Forelimb muscle (tissue), 1 donor: Measurements from ENCODE around the gene UNC79. TPM values are rescaled to one million over a fixed set of nuclear protein-coding genes. Genes with fewer than 3 reads are reported as not detected.
A peak's percentile ranks its signal among the peaks of the same experiment; 100 is the strongest.

Experiments
- DNase-seq: peaks from one replicate; pipeline ENCODE4 v3.0.0-alpha.2; 2013; ENCODE audit warnings: low read depth
- polyA plus RNA-seq: library from polyadenylated mRNA; unstranded; fragments of 120-200 nt; gene quantifications from one replicate; pipeline ENCODE4 v1.2.1, GENCODE V29; 2013; ENCODE audit not compliant: insufficient read length

The UNC79 gene
- polyA plus RNA-seq, 1 donor, result 0.38 TPM

DNA sequence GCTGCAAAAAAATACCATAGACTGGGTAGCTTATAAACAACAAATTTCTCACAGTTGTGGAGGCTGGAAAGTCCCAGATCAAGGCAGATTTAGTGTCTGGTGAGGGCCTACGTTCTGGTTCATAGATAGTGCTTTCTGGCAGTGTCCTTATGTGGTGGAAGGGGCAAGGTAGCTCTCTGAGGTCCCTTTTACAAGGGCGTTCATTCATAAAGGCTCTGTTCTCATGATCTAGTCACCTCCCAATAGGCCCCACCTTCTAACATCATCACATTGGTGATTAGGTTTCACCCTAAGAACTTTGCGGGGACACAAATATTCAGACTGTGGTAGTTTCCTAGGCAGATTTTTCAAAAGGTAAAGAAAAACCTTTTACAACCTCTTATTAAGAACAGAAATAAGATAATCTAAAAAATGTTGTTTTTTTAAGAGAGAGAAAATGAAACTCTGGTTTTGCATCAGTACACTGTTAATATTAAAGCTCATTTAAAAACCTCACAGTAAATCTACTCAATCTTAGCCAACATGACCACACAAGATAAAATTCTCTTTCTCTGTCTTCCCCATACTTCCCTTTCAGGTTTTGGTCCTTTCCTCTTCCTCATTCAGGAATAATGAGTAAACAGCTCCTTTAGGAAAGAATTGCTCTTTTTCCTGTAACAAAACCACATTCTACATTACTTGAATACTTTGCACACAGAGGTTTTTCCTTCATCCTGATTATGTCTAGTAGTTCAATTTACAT lies 117.5 kb downstream of the UNC79 start:
- DNase-seq, result no peak

DNA sequence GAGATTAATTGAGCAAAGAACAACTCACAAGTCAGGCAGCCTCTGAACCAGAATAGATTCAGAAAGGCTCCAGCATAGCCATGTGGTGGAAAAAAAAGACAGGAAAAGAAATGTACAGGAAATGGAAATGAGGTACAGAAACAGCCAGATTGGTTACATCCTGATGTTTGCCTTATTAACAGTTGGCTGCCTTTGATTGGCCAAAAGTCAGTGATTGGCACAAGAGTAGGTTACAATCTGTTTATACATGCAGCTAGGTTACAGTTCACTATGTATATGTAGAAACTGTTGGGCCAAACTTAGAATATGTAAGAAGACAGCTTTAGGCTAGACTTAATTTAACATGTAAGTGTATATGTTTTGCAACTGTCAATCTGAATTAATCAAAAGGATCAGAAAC lies 118.9 kb downstream of the UNC79 start:
- DNase-seq, result no peak

DNA sequence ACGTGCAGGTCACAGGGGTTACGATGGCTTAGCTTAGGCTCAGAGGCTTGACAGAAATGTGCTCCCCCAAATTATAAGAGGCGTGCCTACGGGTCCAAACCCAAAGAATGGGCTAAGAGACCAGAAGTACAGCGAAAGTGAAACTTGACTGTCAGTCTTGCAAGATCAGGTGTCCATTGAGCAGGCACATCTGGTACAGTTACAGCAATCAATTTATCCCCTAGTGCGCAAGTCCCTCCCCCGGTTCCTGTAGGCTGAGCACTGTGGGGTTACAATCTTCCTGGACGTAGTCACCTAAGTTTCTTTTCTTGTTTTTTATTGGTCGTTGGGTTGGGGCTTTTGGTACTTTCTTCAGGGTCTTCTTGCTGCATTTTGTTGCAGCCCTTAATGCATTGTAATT lies 134.2 kb downstream of the UNC79 start:
- no peak for DNase-seq

DNA sequence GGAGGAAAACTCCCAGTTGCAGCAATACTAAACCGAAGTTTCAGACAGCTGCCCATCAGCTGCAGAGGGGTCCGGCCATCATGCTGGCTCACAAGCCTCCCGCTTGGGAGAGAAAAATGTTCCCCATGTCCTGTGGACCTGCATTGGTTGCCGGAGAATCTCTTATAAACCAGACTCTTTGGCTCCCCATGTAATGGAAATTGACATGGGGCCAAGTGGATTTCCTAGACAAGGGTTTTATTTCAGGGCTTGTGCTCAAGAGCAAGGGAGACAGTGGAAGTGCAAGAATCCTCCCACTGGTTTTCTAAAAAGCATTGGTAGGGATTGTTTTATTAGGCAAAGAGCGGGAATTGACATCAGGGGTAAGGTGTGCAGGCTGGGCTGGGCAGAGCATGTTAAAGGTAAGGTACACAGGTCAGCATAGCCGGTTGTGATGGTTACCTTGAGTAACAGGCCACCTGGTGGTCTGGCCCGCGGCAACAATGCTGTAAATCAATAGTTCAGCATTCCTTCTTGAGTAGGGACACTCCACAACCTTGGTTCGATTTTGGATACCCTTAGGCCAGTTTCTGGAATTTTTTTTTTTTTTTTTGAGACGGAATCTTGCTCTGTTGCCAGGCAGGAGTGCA lies 135.4 kb downstream of the UNC79 start:
- DNase-seq, result no peak

DNA sequence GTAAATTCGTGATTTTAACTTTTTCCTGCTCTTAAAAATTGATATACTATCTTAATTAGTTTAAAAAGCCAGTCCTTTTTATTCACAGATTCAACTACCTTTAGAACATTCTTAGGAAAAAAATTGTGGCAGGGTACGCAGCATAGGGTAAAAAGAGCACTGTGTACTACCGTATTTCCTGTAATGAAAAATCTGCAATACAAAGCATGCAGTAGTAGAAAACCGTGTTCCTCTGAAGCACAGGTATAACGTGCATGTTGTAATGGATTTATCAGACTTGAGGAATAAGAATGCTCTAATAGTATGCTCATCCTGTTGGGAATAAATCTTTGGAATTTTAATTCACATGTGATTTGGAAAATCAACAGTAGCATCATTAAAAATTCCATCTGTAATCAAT lies 140.5 kb downstream of the UNC79 start:
- DNase-seq, result no peak

DNA sequence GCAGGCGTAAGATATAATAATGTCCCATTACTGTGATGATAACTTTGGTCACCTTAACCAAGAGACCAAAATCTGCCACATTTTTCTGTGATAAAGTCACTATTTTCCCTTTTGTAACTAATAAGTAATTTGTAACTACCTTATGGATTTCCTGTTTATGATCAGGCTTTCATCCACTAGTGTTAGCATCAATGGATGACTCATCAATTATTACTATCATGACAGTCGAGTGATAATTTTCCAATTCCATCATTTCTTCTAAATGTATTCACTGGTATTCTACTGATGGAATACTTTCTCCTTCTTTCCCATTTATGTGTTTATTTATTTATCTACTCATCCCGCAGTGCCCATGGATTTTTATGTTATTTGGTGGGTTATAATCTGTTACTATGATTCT lies 148.4 kb downstream of the UNC79 start:
- no peak for DNase-seq

DNA sequence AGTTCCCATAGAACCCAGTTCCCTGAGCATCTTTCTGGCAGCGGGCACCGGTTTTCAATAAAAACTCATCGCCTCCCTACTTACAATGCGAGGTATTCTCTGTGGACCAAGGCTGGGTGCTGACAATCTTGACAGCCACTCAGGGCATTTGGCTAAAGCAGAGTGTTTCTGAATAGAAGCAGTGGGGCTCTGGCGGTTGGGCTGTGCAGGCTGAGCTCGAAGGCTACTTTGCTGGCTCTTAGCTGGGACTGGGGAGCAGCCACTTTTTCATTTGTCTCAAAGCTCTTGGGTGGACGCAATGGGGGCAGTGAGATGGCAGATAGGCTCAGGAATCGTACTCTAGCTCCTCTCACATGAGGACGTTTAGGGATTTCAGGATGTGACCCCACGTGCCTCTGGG lies 151.8 kb downstream of the UNC79 start:
- no peak for DNase-seq

DNA sequence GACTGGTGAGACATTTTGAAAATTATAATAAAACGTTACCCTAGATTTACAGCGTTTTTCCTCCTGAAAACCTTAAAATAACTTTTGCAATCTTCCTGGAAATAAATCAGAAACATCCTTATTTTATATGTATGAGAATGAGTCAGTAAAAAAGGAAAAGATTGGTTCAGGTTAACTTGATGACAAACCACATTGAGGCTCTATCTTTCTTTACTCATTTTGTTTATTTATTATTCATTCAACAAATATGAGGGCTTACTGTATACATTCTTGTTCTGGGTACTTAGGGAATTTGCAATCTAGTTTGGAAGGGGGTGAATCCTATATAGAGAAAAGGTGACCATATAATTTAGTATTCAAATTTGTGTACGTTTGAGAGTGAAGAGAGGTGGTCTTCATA lies 156.6 kb downstream of the UNC79 start:
- DNase-seq, result no peak

DNA sequence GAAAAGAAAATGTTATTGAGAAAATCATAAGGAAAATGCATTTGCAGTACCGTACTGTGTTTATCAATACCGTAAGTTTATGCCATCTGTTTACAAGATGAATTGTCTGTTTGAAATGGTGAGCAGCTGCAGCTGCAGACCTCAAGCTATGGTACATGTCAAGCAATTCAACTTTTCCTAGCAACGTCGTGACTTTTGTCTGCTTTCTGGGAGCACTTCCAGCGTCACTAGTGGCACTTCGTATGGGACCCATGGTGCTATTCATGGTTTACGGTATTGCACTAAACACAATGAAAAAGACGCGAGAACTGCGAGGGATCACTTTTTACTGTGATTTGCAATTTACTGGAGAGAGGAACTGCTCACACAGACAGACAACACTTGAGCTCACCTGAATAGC lies 160.8 kb downstream of the UNC79 start:
- no peak for DNase-seq

DNA sequence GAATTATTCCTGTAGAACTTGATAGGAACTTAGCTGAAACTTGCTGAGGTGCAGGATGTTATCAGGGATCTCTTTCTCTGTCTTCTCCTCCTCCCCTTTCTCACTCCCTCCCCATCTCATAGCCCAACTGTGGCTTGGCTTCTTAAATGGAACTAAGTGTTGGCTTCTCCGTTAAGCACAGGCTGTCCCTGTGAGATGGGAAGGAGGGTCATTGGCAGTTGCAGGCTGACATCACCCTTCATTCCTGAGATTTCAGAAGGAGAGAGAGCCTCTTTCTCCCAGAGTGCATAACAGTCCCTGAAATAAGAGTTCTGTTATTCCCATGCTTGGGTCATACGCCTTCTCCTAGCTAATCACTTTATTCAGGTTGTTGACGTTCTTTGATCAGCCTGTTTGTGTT lies 162.0 kb downstream of the UNC79 start:
- DNase-seq, result no peak

DNA sequence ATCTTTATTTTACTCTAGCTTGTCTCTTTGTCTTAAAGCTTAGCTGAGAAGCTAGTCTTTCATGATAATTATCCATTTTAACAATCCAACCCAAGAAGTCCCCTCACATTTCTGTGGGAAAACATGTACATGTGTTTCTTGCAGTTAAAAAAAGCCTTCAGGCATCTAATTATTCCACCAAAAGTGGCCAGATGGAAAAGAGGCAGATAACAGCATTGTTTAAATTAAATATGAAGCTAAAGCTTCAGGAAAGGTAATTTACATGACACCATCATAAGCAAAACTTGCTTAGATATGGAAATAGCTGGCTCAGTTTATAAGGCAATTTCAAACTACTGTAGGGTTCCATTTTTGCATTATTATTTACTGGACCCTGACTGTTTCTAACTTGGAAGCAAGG lies 175.4 kb downstream of the UNC79 start:
- DNase-seq, result no peak

DNA sequence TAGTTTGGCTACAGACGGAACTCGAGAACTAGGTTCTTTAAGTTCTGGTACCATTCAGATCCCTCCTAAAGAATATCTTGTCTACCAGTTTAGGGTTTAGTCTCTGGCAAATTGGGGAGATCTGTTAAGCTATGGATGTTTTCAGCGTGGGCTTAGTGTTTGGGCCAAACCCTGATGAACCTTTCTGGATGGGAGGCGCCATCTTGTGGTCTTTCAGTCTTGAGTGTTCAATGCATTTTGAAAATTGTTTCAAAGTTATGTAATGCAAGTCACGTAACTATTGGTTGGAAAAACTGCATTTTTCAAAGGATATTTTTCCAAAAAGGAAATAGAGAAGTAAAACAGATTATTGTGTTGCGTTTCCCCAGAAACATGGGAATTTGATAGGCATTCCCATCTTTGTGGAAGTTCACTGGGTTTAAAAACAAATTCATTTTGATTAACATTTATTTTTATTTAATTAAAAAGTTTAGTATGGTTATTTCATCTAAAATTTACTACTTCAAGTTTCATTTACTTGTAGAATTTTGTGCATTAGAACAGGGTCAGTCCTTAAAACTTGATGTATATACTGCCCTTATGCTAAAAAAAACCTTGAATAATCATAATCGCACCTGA lies 188.5 kb downstream of the UNC79 start:
- DNase-seq, result peak; percentile 4

DNA sequence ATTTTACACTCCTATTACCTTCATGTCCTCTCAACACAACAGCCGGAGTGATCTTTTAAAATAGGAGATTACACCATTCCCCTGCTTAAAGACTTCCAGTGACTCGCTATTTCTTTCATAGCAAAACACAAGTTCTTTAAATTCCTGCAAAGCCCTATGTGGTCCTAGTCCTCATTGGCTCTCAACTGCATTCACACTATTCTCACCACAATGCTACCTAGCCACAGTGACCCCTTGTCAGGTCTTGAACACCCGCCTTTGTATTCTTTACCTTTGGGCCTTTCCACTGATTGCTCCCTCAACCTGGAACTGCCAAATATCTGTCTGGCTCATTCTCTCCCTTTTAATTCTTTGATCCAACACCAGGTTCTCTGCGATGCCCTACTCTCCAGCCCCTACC lies 197.3 kb downstream of the UNC79 start:
- DNase-seq, result no peak

DNA sequence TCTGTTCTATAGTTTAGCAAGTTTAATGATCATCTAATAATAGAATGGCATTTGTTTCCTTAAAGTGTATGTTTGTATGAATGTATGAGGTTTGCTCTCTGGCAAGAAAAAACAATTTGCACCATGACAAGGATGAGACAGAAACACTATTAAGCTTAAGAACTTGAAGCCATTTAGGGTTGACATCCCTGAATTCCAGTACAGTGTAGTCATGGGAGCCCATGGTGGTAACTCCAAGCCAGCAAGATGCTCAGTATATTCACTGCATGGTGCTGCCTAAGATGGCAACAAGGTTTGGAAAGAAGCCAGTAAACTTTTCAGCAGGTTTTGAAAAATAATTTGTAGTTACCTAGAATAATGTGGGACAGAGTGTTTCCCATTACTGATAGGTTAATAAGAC lies 198.9 kb downstream of the UNC79 start:
- no peak for DNase-seq

DNA sequence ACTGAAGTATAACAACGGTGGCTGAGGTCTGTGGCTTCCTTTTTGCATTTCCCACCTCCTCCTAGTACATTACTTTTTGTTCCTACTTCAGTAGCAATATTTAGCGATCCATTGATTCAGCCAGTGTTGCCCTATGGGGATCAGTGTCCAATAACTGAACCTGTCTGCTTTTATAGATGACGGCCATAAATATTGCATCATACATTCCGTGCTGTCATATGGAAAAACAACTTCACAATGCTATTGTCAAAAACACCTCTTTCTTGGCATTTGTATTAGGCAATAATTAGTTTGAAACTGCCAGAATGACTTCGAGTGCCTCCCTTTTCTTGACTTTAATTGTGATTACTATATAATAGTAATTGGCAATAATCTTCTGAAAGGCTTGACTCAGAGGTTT lies 208.1 kb downstream of the UNC79 start:
- DNase-seq, result no peak

DNA sequence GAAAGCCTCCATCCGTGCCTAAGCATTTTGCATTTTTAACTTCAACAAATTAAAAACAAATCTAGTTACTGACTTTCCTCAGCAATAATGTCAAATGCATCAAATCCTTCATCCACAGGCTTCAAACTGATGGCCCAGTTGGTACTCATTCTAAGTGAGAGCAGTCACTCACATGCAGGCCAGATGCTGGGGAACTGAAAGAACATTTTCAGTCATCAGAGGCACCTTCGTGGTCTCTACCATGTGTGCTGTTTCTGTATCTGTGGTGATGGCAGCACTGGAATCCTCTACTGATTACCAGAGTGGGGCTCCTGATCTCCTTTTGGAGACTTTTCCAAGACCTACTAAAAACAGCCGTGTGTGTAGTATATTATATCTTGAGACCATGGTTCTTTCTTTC lies 212.4 kb downstream of the UNC79 start:
- no peak for DNase-seq

DNA sequence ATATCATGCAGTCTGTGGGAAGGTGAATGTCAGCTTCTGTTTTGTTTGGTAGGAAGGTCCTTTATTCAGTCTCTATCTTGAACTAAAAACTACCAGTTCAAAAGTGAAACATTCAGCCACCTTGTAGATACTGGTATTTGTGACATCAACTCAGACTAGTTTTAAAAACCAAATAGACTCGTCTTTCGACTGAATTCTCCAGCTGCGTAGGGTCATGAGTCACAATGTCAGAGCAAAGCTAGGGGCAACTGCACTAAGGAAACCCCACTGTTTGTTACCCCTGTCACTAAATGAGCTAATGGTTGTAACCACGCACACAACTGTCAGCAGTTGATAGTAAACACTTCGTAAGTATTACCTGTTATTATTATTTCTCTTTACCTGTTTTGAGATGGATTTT lies 212.9 kb downstream of the UNC79 start:
- no peak for DNase-seq

DNA sequence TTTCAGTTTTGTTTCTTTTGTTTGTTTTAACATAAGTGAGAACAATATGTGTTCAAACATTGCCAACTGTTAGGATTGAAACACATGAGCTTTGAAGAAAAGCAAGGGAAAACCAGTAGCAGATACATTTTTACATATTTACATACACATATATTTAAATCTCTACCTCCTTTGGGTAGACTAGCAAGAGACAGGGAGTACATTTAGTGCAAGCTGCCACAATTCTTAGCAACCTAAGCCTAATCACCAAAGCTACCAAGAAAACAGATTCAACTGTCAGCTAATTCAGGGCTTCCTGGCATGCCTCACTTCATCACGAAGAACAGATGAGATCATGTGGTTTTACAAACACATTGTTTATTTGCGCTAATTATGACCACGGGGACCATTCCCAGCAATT lies 214.5 kb downstream of the UNC79 start:
- DNase-seq, result no peak

DNA sequence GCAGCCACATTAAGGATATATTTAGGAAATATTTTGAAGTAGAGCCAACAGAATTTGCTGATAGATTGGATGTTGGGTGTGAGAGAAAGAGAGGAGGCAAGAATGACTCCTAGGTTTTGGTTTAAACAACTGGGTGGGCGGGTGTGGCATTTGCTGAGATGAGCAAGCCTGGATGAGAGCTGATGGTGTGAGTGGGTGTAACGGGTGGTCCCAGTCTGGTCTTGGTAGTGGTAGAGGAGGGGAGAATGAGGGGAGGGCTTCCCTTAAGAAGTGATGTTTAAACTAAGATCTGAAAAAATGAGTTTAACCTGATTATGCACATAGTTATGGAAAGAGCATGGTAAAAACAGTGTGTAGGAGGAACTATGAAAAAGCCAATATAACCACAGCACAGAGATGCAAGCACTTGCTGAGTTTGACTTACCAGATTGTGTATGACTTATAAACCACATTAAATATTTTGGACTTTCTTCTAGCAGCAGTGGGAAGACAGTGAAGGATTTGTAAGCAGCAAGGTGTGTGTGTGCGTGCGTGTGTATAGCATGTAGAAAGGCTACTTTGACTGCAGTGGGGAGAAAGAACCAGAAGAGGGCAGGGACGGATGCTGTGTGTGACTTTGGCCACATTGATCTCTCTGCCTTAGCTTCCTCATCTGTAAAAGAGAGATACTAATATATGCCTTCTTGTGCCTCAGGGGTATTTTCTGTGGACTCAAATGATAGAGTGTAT lies 217.9 kb downstream of the UNC79 start:
- no peak for DNase-seq

DNA sequence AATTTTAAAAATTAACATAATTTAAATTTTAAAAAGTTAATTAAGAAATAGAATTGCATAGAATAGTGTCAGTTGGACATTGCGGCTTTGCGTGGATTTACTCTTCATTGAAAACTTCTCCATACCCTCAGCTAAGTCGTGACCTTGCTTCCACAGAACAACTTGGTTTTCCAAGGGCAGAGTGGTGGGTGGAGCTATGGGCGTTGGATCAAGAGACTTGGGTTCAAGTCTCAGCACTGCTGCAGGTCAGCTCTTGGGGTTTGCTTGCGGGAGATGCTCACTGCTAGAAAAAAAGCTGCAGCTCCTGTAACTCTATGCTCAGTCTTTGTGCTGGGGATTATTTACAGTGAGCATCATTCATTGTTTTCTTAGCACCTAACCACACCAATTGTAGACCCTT lies 223.9 kb downstream of the UNC79 start:
- DNase-seq, result no peak

DNA sequence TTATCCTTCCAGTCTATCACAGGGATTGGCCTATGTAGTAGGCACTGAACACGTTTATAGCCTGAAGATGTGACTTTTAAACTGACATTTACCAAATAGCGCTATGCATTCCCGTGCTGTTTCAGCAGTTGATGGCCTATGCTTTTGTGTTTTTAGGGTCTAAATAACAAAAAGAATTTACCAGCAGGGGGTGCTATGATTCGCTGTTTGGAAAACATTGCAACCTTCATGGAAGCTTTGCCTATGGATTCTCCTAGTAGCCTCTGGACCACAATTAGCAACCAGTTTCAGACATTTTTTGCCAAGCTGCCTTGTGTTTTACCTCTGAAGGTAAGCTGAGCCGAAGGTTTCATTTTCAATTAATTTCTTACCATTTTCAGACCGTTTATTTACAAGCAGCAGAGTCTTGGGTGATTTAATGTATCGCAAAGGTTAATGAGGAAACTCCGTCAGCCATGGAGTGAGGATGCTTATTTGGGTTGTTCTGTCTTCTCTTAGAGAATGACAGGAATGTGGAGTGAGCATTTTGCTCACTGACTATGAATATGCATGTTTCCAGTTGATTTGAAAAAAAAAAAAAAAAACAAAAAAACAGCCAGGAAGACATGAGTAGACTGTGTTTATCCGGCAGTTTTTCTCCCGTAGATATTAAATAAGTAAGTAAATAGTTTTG lies 224.5 kb downstream of the UNC79 start:
- DNase-seq, result peak; percentile 26

DNA sequence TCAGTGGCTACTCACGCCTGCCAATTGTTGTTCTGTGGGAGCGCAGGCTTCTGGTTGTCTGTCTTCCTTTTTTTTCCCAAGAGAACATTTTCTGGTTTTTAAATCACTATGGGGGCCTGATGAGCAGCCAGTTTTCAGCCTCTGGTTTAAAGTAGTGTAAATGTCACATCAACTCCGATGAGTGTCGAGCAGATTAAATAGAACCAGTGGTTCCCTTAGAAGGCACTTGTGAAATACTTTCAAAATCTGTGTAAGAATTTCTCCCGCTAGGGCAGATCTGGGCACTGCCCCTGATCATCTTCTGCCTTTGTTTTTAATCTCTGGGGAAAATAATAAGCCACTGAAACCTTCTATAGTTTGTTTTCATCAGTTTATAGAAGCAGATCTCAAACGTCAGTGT lies 227.1 kb downstream of the UNC79 start:
- DNase-seq, result no peak
